PC-9 (cell line): Measurements from ENCODE around the gene CCDC106. TPM values are rescaled to one million over a fixed set of nuclear protein-coding genes. Genes with fewer than 3 reads are reported as not detected.

ENCODE experiments used
- BruUV-seq: library from RNA; stranded (reverse); fragments of 400-500 nt; replicated peaks from 2 replicates; lab custom pipeline; 2021; lab: Mats Ljungman, UMichigan
- CTCF ChIA-PET: fragments of 300-600 bp; sonication (Branson Sonifier 250); formaldehyde crosslinking; loops from one replicate; lab custom pipeline; 2022; ENCODE audit warnings: antibody characterized with exemption; lab: Charles Lee
- POLR2A ChIA-PET: fragments of 300-600 bp; sonication (Branson Sonifier 250); formaldehyde crosslinking; loops from one replicate; lab custom pipeline; 2022; ENCODE audit warnings: antibody characterized with exemption; ENCODE audit not compliant: unreplicated experiment; lab: Charles Lee
- DNase-seq, 2 experiments: peaks; one replicate each; pipeline versions ENCODE4 v3.0.0 to v3.0.0-alpha.2; 2015 to 2022; ENCODE audit warnings: mixed read lengths in 1 of 2
- H2AFZ ChIP-seq: fragments of 200-600 bp; sonication (generic); 2 replicates; pipeline ENCODE4 v1.8.1; 2017; ENCODE audit warnings: antibody characterized with exemption
- H3F3A ChIP-seq: fragments of 200-600 bp; sonication (generic); 2 replicates; pipeline ENCODE4 v1.8.1; 2017; ENCODE audit warnings: antibody characterized with exemption, mild to moderate bottlenecking, low read depth; ENCODE audit not compliant: insufficient read depth
- H3K27ac ChIP-seq: fragments of 200-600 bp; sonication (generic); 2 replicates; pipeline ENCODE4 v1.6.1; 2016; ENCODE audit warnings: mixed run types
- H3K27me3 ChIP-seq: fragments of 200-600 bp; sonication (generic); 2 replicates; pipeline ENCODE4 v1.6.1; 2016; ENCODE audit warnings: low read depth, mixed run types; ENCODE audit not compliant: insufficient read depth
- H3K36me3 ChIP-seq: fragments of 200-600 bp; sonication (generic); 2 replicates; pipeline ENCODE4 v1.6.1; 2016; ENCODE audit warnings: low read depth, mixed run types
- H3K4me1 ChIP-seq: fragments of 200-600 bp; sonication (generic); replicated peaks from 2 replicates; pipeline ENCODE4 v1.6.1; 2016; ENCODE audit warnings: mixed run types; ENCODE audit not compliant: insufficient read depth
- H3K4me2 ChIP-seq: fragments of 200-600 bp; sonication (generic); 2 replicates; pipeline ENCODE4 v1.6.1; 2017; ENCODE audit warnings: mixed run types
- H3K4me3 ChIP-seq: fragments of 200-600 bp; sonication (generic); 2 replicates; pipeline ENCODE4 v1.6.1; 2016; ENCODE audit warnings: mixed run types
- H3K79me2 ChIP-seq: fragments of 200-600 bp; sonication (generic); 2 replicates; pipeline ENCODE4 v1.6.1; 2017; ENCODE audit warnings: low read depth, mixed run types
- H3K9me2 ChIP-seq: fragments of 200-600 bp; sonication (generic); 2 replicates; pipeline ENCODE4 v1.8.1; 2017; ENCODE audit warnings: mild to moderate bottlenecking; ENCODE audit not compliant: insufficient read depth
- H3K9me3 ChIP-seq: fragments of 200-600 bp; sonication (generic); 2 replicates; pipeline ENCODE4 v1.8.1; 2016; ENCODE audit warnings: low read depth; ENCODE audit not compliant: insufficient read depth
- H4K20me1 ChIP-seq: fragments of 200-600 bp; sonication (generic); 2 replicates; pipeline ENCODE4 v1.8.1; 2017; ENCODE audit not compliant: insufficient read depth
- CTCF ChIP-seq: fragments of 200-600 bp; sonication (generic); conservative IDR thresholded peaks from 2 replicates; pipeline ENCODE4 v1.6.1; 2017; ENCODE audit warnings: mixed run types, antibody characterized with exemption, mild to moderate bottlenecking, moderate library complexity
- EZH2 ChIP-seq: fragments of 200-600 bp; sonication (generic); IDR thresholded peaks from 2 replicates; pipeline ENCODE4 v1.8.0; 2017; ENCODE audit warnings: antibody characterized with exemption, low read depth
- intact Hi-C: fragments of 100-400 bp; cut with micrococcal nuclease; formaldehyde crosslinking; loops from one replicate; pipeline ENCODE4 v1.10.0; 2022; ENCODE audit not compliant: unreplicated experiment
- total RNA-seq: library from RNA; stranded (reverse); gene quantifications from 2 replicates; pipeline ENCODE4 v1.2.3, GENCODE V29; 2021

Gene CCDC106
- total RNA-seq, 1 experiment from 2014 or later: 3.2 TPM

GRCh38 chr19:55601084-55601483 lies 46.9 kb upstream of the CCDC106 start:
- Histone ChIP-seq H3K4me3 (peak overlapping the region; percentile 91; the same call in 1 of the 2 replicates), H3K9me2 (no peaks in the 10 kb centered on the region), H3K4me1 (peaks cover 22% of the 10 kb centered on the region), H3K27ac (no peak overlapping the region), H4K20me1 (no peaks in the 10 kb centered on the region), H3K27me3 (no peaks in the 10 kb centered on the region), H3K4me2 (peak overlapping the region; percentile 97), H3K9me3 (no peaks in the 10 kb centered on the region), H2AFZ (no peak overlapping the region), H3K79me2 (peaks cover 23% of the 10 kb centered on the region), H3F3A (peaks cover 40% of the 10 kb centered on the region), H3K36me3 (0 out of 2 replicates have a peak, but pooled peaks cover 4% of the 10 kb centered on the region)
- intact Hi-C loops: no loop called here
- no peak for TF ChIP-seq EZH2
- TF ChIP-seq CTCF: no peak
- POLR2A ChIA-PET: interaction anchor here (0.5 kb wide), 1 partner anchor 20 kb away, joined by 5 read pairs; the partner anchor contains the start of gene ZNF579
- peak in 1 of 2 experiments; percentile 34 for DNase-seq
- CTCF ChIA-PET: no interaction called here
- TSS peak; percentile 27 for BruUV-seq

- Histone ChIP-seq H3K79me2 (peaks cover 34% of the 10 kb centered on the region), H3K36me3 (no peaks in the 10 kb centered on the region), H3K9me3 (no peaks in the 10 kb centered on the region), H3K4me2 (no peak overlapping the region), H3K27me3 (no peaks in the 10 kb centered on the region), H2AFZ (no peak overlapping the region), H4K20me1 (peaks cover 10% of the 10 kb centered on the region), H3K27ac (no peak overlapping the region), H3K9me2 (no peaks in the 10 kb centered on the region), H3K4me3 (no peak overlapping the region), H3K4me1 (peaks cover 29% of the 10 kb centered on the region), H3F3A (peaks cover 41% of the 10 kb centered on the region)
- TF ChIP-seq EZH2 (no peak), CTCF (no peak)
- ChIA-PET POLR2A (no interaction called here), CTCF (interaction anchor here (0.7 kb wide), 1 partner anchor 52 kb away, joined by 6 read pairs; no protein-coding TSS in a partner anchor)
- BruUV-seq: no TSS peak
- DNase-seq: peak in 1 of 2 experiments; percentile 11
- intact Hi-C loops: no loop called here
Observed at GRCh38 chr19:55602104-55603001, 45.7 kb upstream of the CCDC106 start.

GRCh38 chr19:55603115-55603514 lies 44.9 kb upstream of the CCDC106 start:
- no peaks in the 10 kb centered on the region for H3K9me3 ChIP-seq
- TF ChIP-seq CTCF (no peak), EZH2 (no peak)
- H3F3A ChIP-seq: peaks cover 45% of the 10 kb centered on the region
- no peaks in the 10 kb centered on the region for H3K9me2 ChIP-seq
- intact Hi-C loops: no loop called here
- no peaks in the 10 kb centered on the region for H3K36me3 ChIP-seq
- DNase-seq: no peak
- no peak overlapping the region for H2AFZ ChIP-seq
- CTCF ChIA-PET: interaction anchor here (0.6 kb wide), 1 partner anchor 50 kb away, joined by 4 read pairs; no protein-coding TSS in a partner anchor
- no peak overlapping the region for H3K4me3 ChIP-seq
- no peaks in the 10 kb centered on the region for H3K27me3 ChIP-seq
- peaks cover 29% of the 10 kb centered on the region for H3K4me1 ChIP-seq
- peaks cover 18% of the 10 kb centered on the region for H4K20me1 ChIP-seq
- POLR2A ChIA-PET: interaction anchor here (0.7 kb wide), 1 partner anchor 95 kb away, joined by 8 read pairs; no protein-coding TSS in a partner anchor
- BruUV-seq: no TSS peak
- no peak overlapping the region for H3K4me2 ChIP-seq
- H3K79me2 ChIP-seq: peaks cover 38% of the 10 kb centered on the region
- H3K27ac ChIP-seq: no peak overlapping the region
